KBM-7 (cell line): Measurements from ENCODE around the gene DENND1B.
A peak's percentile ranks its signal among the peaks of the same experiment; 100 is the strongest.

Source experiments
- DNase-seq: peaks from one replicate; pipeline ENCODE4 v3.0.0-alpha.2; 2015
- in situ Hi-C: fragments of 300-500 bp; cut with MboI; formaldehyde crosslinking; loops from 2 replicates; pipeline ENCODE4 v1.14.3; 2020; ENCODE audit warnings: low sequenced_read_pairs, low pct_unique_long_range_greater_than_20kb, mixed read lengths

DENND1B gene, protein sequence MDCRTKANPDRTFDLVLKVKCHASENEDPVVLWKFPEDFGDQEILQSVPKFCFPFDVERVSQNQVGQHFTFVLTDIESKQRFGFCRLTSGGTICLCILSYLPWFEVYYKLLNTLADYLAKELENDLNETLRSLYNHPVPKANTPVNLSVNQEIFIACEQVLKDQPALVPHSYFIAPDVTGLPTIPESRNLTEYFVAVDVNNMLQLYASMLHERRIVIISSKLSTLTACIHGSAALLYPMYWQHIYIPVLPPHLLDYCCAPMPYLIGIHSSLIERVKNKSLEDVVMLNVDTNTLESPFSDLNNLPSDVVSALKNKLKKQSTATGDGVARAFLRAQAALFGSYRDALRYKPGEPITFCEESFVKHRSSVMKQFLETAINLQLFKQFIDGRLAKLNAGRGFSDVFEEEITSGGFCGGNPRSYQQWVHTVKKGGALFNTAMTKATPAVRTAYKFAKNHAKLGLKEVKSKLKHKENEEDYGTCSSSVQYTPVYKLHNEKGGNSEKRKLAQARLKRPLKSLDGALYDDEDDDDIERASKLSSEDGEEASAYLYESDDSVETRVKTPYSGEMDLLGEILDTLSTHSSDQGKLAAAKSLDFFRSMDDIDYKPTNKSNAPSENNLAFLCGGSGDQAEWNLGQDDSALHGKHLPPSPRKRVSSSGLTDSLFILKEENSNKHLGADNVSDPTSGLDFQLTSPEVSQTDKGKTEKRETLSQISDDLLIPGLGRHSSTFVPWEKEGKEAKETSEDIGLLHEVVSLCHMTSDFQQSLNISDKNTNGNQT

DNA sequence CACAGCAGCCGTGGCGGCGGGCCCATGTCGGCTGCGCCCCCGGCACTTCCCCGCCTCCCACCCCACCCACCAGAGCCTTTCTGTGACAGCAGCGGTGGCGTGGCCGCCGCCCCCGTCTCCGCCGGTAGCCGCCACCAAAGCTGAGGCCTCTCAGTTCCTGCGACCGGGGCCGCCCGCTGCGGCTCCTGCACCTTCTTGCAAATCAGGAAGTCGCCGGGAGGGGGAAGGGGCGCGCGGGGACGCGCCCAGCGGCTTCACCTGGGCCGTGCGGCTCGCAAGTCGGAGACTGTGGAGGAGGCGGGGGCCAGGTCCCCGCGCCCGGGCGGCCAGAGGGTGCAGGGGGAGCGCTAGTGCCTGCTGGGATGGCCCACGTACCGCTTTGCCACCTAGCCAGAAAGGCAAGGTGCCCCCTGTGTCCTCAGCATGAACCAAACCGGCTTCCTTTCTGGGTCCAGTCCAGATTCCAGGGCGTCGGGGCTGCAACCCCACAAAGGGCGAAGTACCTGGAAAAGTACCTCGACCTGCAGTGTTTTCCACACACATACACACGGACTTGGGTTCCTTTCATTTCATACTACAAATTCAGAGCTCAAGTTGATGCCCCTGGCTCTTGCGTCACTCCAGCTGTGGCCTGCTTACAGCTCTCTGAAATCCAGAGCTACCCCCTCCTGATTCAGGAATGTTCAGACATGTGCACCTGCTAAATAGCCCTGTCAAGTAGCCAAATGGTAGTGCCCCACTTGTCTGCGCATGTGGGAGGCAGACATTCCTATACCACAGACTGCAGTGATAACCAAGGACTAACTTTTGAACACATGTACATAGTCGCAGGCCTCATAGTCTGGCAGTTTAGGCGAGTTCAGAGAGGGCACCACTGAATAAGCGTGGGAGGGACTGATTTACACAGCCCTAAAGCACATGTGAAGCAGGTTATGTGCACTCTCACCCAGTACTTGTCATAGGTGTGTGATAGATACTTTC is at the start of gene DENND1B:
TSS of gene DENND1B (minus strand) at position 199 of the 981 bp plus-strand sequence. CDS start 325 bp downstream, outside the sequence.
- in situ Hi-C loops, result no loop called here
- DNase-seq, result peak; percentile 91

DNA sequence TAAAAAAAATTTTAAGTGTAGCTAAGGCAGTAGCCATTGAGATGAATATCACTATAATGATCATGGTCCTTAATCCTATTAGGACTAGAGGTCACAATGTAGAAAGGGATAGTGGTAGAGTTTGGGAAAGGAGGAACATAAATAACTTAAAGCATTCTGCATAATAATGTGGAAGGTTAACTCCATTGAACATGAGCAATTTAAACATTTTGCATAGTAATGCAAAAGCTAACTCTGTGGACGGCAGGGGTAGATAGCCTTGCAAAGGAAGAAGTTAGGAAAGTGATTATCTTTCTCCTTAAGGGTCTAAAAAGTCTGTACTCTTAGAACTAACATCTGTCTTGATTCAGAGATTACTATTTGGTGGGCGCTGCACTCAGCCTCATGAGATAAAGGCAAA is 39.0 kb upstream of the DENND1B start:
- in situ Hi-C loops, result no loop called here
- no peak for DNase-seq

DNA sequence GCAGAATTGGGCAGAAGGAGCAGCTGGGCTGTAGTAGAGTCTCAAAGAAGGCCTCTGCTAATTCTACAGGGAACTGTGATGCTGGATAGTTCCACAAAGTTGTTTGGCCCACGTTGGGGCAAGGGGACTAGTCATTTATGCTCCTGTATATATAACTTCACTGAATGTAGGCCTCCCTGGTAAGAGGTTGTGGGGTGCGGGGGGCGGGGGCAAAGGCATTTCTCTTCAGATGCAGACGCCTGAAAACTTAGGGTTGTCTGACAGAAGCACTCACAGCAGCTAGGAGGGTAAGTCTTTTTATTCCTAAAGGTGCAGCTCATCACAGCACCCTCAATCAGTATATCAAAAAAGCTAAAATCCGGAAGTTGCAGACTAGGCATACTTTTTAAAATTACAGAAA is 38.5 kb upstream of the DENND1B start:
- no peak for DNase-seq

DNA sequence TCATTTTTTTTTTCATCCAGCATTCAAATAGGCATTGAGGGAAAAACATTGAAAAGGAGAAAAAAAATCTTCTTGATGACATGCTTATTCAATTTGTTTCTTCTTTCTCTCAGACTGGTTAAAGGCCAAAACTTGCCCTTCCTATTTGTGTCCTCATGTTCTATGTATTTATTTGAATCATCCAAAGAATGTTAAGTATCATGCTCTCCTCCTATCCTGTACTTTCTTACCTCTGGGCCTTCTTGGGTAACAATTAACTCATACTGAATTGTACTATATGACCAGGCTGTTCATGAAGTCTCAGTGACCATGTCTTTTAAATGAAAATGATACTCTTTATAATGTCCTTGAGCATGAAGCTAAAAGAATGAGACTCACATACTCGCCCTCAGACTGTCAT is 36.5 kb upstream of the DENND1B start:
- in situ Hi-C loops, result no loop called here
- DNase-seq, result no peak

More for the DNA sequence above, 38.5 kb upstream of the DENND1B start:
- in situ Hi-C loops, result no loop called here

DNA sequence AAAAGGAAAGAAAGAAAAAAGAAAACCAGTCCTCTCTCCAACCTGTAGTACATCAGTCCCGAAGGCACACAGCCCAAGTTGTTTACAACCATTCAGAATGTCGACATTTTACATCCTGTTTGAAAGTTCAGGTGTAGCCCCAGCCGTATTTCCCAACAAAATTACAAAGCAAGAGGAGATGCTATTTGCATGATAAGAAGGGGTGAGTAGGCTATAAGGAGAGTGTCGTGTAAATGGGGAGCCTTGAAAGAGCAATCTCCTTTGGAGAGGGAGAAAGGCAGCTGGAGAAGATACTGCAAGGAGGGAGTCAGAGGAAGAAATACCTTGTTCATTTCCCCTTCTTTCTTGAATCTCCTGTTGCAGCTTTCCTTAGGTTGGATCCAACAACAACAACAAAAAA is 35.5 kb upstream of the DENND1B start:
- no peak for DNase-seq
- in situ Hi-C loops, result no loop called here

DNA sequence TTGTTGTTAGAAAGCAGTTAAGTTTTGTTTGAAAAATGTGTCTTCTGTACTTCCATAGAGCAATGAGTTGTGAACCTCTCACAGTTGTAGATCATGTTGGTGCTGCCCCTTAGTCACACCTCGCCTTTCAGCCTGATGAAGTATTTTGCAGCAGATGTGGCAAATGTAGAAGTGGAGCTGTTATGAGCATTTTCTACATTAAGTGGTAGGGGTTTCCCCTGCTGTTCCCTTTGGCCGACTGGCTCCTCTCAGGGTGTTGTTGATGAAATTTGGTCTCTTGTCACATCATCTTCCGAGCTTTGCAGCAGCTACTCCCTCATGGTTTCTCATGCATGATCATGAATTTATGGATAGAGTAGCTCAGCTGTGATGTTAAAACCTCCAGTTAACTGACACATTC is 33.6 kb upstream of the DENND1B start:
- in situ Hi-C loops, result no loop called here
- DNase-seq, result no peak

DNA sequence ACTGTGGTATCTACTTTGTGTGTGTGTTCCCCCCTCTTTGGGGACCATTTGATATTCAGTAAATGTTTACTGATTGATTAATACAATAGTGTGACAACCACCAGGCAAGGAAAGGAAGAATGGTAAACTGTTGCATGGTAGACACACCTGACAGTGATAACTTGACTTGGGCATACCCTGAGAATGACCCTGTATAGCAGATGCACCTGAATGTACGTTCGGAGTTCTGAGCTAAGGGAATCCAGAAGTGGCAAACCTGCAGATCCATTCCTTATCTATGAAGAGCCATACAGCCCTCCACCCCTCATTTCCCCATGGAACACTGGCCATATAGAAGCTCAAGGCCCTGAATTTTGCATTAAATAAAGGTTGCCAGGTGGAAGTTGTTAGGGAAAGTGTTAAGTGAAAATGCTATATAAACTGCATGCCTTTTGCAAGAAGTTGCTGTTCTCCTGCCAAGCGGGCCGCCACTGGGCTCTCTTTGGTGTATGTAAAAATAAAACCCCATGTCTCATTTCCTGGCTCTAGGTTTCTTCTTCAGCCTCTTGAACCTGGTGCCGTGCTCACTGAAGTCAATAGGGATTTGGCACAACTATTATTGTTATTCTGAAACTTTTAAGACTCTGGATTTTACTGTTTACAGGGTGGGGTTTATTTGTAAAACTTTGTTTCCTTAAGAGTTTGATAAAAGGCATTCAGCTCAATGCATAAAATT is 32.6 kb upstream of the DENND1B start:
- DNase-seq, result no peak
- in situ Hi-C loops, result no loop called here

DNA sequence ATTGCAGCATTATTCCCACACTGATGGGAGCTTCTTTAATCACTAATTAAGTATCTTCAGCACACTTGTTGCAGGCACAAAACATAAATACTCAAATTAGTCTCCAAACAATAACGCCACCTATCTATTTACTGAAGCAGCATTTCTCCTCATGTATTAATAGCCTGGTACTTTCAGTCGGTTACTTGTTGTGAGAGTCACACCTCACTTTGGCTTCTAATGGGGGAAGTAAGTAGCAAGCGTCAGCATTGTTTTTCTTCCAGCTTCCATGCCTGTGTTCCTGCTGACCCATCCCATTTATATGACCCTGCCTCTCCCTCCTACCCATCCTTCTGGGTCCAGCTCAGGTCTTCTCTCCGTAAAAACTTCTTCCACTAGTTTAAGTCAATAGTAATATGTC is 31.9 kb upstream of the DENND1B start:
- in situ Hi-C loops, result no loop called here
- DNase-seq, result no peak

DNA sequence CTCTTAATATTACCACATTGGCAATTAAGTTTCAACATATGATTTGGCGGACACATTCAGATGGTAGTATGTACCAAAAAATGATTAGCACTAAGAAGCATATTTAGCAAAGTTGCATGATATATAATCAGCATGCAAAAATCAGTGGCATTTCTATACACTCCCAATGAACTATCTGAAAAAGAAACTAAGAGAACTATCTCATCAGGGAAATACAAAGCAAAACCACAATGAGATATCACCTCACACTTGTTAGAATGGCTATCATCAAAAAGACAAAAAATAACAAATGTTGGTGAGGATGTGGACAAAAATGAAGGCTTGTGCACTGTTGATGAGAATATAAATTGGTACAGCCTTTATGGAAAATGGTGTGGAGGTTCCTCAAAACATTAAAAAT is 31.4 kb upstream of the DENND1B start:
- in situ Hi-C loops, result no loop called here
- DNase-seq, result no peak

DNA sequence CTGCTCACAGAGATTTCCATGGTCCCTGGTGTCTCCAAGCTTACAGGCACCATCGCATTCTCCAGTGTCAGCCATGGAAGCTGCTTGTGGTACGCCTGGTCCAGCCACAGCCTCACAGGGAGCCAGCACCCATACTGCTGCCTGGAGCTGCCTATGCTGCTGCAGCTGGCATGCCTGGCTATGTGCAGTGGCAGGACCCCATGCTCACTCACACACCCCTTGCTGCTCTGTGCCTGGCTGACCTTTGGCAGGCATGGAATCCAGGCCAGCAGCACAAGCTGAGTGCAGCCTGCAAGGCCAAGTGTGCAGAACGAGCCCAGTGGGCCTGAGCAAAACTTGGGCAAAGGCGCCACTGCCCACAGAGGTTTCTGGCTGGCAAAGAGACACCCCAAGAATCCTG is 26.4 kb upstream of the DENND1B start:
- DNase-seq, result no peak
- in situ Hi-C loops, result no loop called here

DNA sequence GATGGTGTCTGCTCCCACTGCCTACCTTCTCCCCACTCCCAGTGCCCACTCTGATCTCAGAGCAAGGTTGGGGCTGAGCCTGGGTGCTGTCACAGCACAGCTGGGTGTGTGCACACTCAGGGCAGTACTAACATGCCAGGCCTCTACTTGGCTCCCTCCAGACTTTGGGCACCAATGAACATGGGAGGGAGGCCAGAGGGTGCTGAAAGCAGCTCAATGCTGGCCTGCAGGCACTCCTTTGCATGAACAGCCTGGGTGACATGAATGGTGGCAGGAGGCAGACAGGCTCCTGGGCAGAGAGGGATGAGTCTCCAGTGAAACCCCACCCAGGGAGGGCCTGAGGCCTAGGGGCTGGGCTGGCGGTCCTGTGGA is 25.8 kb upstream of the DENND1B start:
- DNase-seq, result no peak
- in situ Hi-C loops, result no loop called here

DNA sequence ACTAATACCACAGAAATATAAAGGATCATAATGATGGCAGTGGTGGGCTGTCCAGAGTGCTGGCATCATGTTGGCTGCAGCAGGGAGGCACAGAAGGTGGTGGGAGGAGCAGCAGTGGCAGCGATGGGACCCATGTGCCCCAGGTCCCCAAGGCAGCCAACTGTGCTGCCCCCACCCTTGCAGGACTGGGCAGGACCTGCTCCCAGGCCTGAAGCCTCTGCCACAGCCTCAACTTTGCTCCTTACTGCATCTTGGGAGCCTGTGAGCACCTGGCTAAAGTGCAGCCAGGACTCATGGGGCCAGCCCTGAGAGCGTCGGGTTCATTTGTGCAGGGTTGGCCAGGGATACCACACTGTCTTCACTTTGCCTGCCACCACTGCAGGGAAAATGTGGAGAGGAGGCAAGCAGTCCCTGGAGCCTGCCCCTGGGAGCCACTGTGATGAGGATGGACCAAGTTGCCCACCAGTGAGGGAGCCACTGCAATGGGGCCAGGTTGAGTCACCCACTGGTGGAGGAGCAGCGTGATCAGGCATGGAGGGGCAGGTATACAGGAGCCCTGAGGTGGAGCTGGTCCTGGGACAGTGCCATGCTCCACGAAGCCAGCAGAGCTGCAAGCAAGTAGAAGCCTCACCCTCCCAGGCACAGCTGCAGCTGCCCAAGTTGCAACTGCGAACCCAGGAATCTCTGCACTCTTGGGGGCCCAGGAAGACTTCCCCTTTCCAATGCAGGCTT is 25.3 kb upstream of the DENND1B start:
- in situ Hi-C loops, result no loop called here
- DNase-seq, result no peak

DNA sequence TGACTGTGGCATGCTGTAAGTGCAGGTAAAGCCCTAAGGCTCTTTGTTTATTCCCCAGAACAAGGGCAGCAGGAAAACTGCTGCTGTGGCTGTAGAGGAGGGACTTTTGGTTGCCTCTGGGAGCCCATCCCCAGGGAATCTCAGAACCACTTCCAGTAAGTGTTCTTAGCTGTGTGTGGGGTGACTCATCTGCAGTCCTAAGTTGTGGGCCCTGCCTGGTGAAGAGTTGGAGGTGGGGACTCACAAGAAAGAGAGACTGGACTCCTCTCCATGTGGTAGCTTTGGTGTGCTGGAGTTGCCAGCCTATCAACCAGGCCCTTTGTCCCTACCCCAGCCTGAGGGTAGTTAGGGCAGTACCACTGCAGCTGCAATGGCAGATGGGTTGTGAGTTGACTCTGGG is 24.0 kb upstream of the DENND1B start:
- DNase-seq, result no peak
- in situ Hi-C loops, result no loop called here

DNA sequence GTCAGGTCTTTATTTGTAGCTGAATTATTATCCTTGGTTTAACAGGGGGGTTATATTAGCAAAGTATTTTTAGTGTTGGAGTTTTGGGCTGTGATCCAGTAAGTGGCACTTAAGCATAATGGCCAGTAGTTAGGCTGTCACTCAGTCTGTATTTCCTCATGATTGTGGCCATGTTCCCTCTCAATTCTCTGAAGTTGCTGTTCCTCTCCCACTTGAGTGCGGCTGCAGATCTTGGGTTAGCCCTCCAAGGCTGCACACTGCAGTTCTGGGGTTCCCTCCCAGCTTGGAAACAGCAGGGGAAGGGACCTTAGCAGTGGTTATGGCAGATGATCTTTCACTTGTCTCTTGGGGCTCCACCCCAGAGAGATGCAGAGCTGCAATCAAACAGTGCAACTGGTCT is 23.2 kb upstream of the DENND1B start:
- in situ Hi-C loops, result no loop called here
- no peak for DNase-seq

DNA sequence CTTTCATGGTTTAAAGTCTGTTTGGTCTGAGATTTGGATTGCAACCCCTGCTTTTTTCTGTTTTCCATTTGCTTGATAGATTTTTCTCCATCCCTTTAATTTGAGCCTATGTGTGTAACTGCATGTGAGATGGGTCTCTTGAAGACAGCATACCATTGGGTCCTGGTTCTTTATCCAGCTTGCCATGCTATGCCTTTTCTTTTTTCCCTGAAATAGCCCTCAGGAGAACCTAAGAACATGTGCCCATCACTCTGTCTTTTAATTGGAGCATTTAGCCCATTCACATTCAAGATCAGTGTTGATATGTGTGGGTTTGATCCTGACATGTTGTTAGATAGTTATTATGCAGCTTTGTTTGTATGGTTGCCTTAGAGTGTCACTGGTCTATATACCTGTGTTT is 21.7 kb upstream of the DENND1B start:
- in situ Hi-C loops, result no loop called here
- DNase-seq, result no peak

DNA sequence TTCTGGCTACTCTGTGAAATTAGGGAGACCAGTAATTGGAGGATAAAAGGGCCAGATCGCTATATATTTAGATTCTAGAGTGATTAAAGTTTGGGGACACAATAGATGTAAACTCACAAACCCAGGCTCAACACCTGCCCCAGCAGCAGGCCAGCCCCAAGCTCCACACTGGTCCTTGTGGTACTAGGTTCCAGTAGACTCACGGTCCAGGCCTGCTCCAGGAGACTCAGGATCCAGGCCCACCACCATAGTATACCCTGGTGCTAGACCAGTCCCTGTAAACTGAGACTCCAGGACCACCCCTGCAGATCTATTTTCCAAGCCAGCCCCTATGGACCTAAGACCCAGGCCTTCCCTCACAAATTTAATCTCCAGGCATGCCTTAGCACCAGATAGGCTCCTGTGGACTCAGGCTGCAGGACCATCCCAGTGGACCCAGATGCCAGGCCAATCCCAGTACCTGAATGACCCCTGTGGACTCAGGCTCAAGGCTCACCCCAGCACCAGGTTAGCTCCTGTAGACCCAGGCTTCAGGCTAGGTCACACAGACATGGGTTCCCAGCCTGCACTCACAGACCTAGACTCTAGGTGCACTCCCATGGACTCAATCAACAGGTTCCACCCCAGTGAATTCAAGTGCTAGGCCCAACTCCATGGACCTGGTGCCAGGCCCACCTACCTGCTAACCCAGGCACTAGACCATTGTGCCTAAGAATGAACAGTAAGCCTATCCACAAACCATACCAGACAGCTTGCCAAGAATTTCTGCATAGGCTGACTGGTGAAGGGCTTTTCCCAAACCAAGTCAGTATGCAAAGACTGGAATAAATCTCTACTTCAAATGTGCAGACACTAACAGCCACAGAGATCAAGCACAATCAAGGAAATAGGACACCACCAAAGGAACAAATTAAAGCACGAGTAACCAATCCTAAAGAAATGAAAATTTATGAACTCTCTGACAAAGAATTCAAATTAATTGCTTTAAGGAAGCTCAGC is 13.8 kb upstream of the DENND1B start:
- DNase-seq, result no peak
- in situ Hi-C loops, result no loop called here
